Spleen (tissue), 11 donors: ENCODE measurements around the gene RPUSD4. TPM values are rescaled to one million over a fixed set of nuclear protein-coding genes. Genes with fewer than 3 reads are reported as not detected.

Experiments used
- DNase-seq: peaks from one replicate; pipeline ENCODE4 v3.0.0-alpha.2; 2020
- H3K27ac ChIP-seq, 8 donors: fragments of 200-600 bp; sonication (generic) in 7 of 8; 1 replicate in 4 of 8; 2 replicates in 4 of 8; pipeline versions ENCODE4 v1.5.0 to v1.8.0; 2016 to 2021; ENCODE audit warnings: inconsistent platforms in 4 of 8, mild to moderate bottlenecking in 4 of 8, moderate library complexity in 1 of 8
- H3K27me3 ChIP-seq, 7 donors: fragments of 200-600 bp; sonication (generic) in 6 of 7; replicated peaks in 1 of 7; 1 replicate in 4 of 7; 2 replicates in 3 of 7; pipeline versions ENCODE4 v1.5.0 to v1.8.0; 2016 to 2021; ENCODE audit warnings: inconsistent platforms in 3 of 7, mild to moderate bottlenecking in 1 of 7
- H3K36me3 ChIP-seq, 6 donors: fragments of 200-600 bp; sonication (generic) in 5 of 6; 1 replicate in 4 of 6; 2 replicates in 2 of 6; pipeline versions ENCODE4 v1.5.0 to v1.8.0; 2016 to 2021; ENCODE audit warnings: inconsistent platforms in 2 of 6
- H3K4me1 ChIP-seq, 6 donors: fragments of 200-600 bp; sonication (generic) in 5 of 6; 1 replicate in 3 of 6; 2 replicates in 3 of 6; pipeline versions ENCODE4 v1.5.0 to v1.8.0; 2016 to 2021; ENCODE audit warnings: inconsistent platforms in 3 of 6
- H3K4me3 ChIP-seq, 8 donors: fragments of 200-600 bp; sonication (generic) in 7 of 8; 1 replicate in 4 of 8; 2 replicates in 4 of 8; pipeline versions ENCODE4 v1.5.0 to v1.8.0; 2016 to 2021; ENCODE audit warnings: inconsistent platforms in 4 of 8, mild to moderate bottlenecking in 4 of 8, moderate library complexity in 2 of 8
- H3K9me3 ChIP-seq, 8 donors: fragments of 200-600 bp; sonication (generic) in 7 of 8; 1 replicate in 4 of 8; 2 replicates in 4 of 8; pipeline versions ENCODE4 v1.5.0 to v1.8.0; 2016 to 2021; ENCODE audit warnings: inconsistent platforms in 4 of 8
- CTCF ChIP-seq, 11 experiments: fragments of 200-600 bp in 7 of 11; fragments of 450-650 bp in 4 of 11; sonication (generic) in 4 of 11; IDR thresholded peaks in 8 of 11; conservative IDR thresholded peaks in 3 of 11; 1 replicate in 7 of 11; 2 replicates in 4 of 11; pipeline versions ENCODE4 v1.4.0 to v1.8.0; 2016 to 2021; ENCODE audit warnings: antibody characterized with exemption in 11 of 11, inconsistent platforms in 4 of 11, mild to moderate bottlenecking in 1 of 11
- POLR2A ChIP-seq, 3 donors: fragments of 450-650 bp; IDR thresholded peaks; one replicate each; pipeline ENCODE4 v1.5.1; 2017; ENCODE audit warnings: antibody characterized with exemption in 3 of 3, mild to moderate bottlenecking in 1 of 3
- POLR2AphosphoS5 ChIP-seq, 3 donors: sonication (generic); formaldehyde crosslinking; IDR thresholded peaks; one replicate each; pipeline ENCODE4 v1.5.1; 2017; ENCODE audit warnings: antibody characterized with exemption in 3 of 3
- WGBS, 5 donors: extraction: QIAGEN DNeasy Blood & Tissue Kit in 3 of 5; methylation state at CpG; one replicate each; pipeline versions ENCODE4 v1.1.5 to v1.1.7; 2013 to 2018; 5-methylcytosine and 5-hydroxymethylcytosine counted together
- intact Hi-C: fragments of 100-400 bp; cut with DNase I; formaldehyde crosslinking; loops from one replicate; pipeline ENCODE4 v1.15.0; 2023; ENCODE audit warnings: low total_unique reads
- polyA plus RNA-seq, 3 donors: library from polyadenylated mRNA; stranded (reverse); fragments of 200-250 nt; gene quantifications; one replicate each; pipeline ENCODE4 v1.2.1, GENCODE V29; 2013
- total RNA-seq, 7 donors: library from RNA; depleted of rRNA in 3 of 7; stranded (reverse); fragments of >200 nt in 3 of 7; fragmentation: NEBNext Ultra II Directional in 4 of 7; extraction: Animal tissue kit (Norgen Biotek cat#: 25700) in 4 of 7; gene quantifications; one replicate each; pipeline versions ENCODE4 v1.1.0 to v1.2.1, GENCODE V29; 2016 to 2021
- donor health status: healthy with polysubstance abuse.
- donor health status: DM: no; HTN: no; CAD: no; lungs with moderate emphysema.
- donor health status: DM: no; HTN: no; CAD: no.
- donor health status: Bipolar disorder and iron deficiency.
- donor health status: healthy.
- donor health status: DM: no; HTN: no; CAD: no.
- donor health status: DM: yes; HTN: yes; CAD: no.

RPUSD4 gene
- total and polyA plus RNA-seq, 10 donors: 14.5 to 26.7 (median 21.7) TPM

GRCh38 chr11:126233391-126233790 is 21.9 kb upstream of the RPUSD4 start:
- no peak overlapping the region for H3K27ac ChIP-seq
- no peak for TF ChIP-seq CTCF (IDR thresholded peaks at IDR 0.05 in 8 of 11, conservative IDR thresholded peaks at IDR 0.05 in 3 of 11)
- no peak for TF ChIP-seq POLR2AphosphoS5 (IDR thresholded peaks at IDR 0.05)
- TF ChIP-seq POLR2A (IDR thresholded peaks at IDR 0.05): no peak
- no peaks in the 10 kb centered on the region for H3K9me3 ChIP-seq
- H3K27me3 ChIP-seq: no peaks in the 10 kb centered on the region
- WGBS, 5 donors: 82 to 100% (median 97%) methylated on average over 4 of the region's 4 CpGs
- intact Hi-C loops: no loop called here
- H3K4me1 ChIP-seq: no peaks in the 10 kb centered on the region
- no peak for DNase-seq
- H3K4me3 ChIP-seq: no peak overlapping the region
- H3K36me3 ChIP-seq: peaks cover 0 to 82% (median 22%) of the 10 kb centered on the region in 6 donors

GRCh38 chr11:126232683-126233082 is 21.2 kb upstream of the RPUSD4 start:
- peak overlapping the region in 2 of 8 donors; percentile 33 to 38 for H3K27ac ChIP-seq
- no peaks in the 10 kb centered on the region for H3K9me3 ChIP-seq
- DNase-seq: no peak
- WGBS, 5 donors: 89 to 95% (median 92%) methylated on average over 3 of the region's 3 CpGs
- no peaks in the 10 kb centered on the region for H3K27me3 ChIP-seq
- H3K4me1 ChIP-seq: no peaks in the 10 kb centered on the region
- peaks cover 0 to 81% (median 16%) of the 10 kb centered on the region in 6 donors for H3K36me3 ChIP-seq
- TF ChIP-seq POLR2A (IDR thresholded peaks at IDR 0.05) (no peak), POLR2AphosphoS5 (IDR thresholded peaks at IDR 0.05) (no peak), CTCF (IDR thresholded peaks at IDR 0.05 in 8 of 11, conservative IDR thresholded peaks at IDR 0.05 in 3 of 11) (no peak)
- H3K4me3 ChIP-seq: no peak overlapping the region
- intact Hi-C loops: no loop called here

- DNase-seq: no peak
- no peaks in the 10 kb centered on the region for H3K27me3 ChIP-seq
- TF ChIP-seq POLR2AphosphoS5 (IDR thresholded peaks at IDR 0.05): no peak
- no peak for TF ChIP-seq POLR2A (IDR thresholded peaks at IDR 0.05)
- no peak for TF ChIP-seq CTCF (IDR thresholded peaks at IDR 0.05 in 8 of 11, conservative IDR thresholded peaks at IDR 0.05 in 3 of 11)
- H3K36me3 ChIP-seq: peaks cover 0 to 74% (median 16%) of the 10 kb centered on the region in 6 donors
- peak overlapping the region in 4 of 8 donors; percentile 33 to 43 (median 40) for H3K27ac ChIP-seq
- intact Hi-C loops: no loop called here
- H3K4me1 ChIP-seq: no peaks in the 10 kb centered on the region
- no peaks in the 10 kb centered on the region for H3K9me3 ChIP-seq
- WGBS, 5 donors: 68 to 79% (median 76%) methylated on average over 6 of the region's 6 CpGs
- no peak overlapping the region for H3K4me3 ChIP-seq
Observed at GRCh38 chr11:126231725-126232459, 20.4 kb upstream of the RPUSD4 start.

GRCh38 chr11:126229858-126230540 is 18.5 kb upstream of the RPUSD4 start:
- DNase-seq: no peak
- H3K4me3 ChIP-seq: no peak overlapping the region
- H3K27ac ChIP-seq: no peak overlapping the region
- intact Hi-C loops: no loop called here
- H3K9me3 ChIP-seq: peaks cover 0 to 6% (median 0%) of the 10 kb centered on the region in 8 donors
- no peaks in the 10 kb centered on the region for H3K4me1 ChIP-seq
- H3K27me3 ChIP-seq: no peaks in the 10 kb centered on the region
- no peak for TF ChIP-seq POLR2AphosphoS5 (IDR thresholded peaks at IDR 0.05)
- WGBS, 5 donors: 45 to 57% (median 51%) methylated on average over 3 of the region's 3 CpGs
- H3K36me3 ChIP-seq: peaks cover 0 to 55% (median 8%) of the 10 kb centered on the region in 6 donors
